NCI-H2196 treated with DMSO at 0.1 percent for 48 hours (cell line): Measurements from ENCODE around the gene SERINC3.

ENCODE experiments used
- DNase-seq: peaks from one replicate; lab custom pipeline; 2025; ENCODE audit not compliant: unreplicated experiment; lab: John Stamatoyannopoulos, UW

Gene SERINC3

DNA sequence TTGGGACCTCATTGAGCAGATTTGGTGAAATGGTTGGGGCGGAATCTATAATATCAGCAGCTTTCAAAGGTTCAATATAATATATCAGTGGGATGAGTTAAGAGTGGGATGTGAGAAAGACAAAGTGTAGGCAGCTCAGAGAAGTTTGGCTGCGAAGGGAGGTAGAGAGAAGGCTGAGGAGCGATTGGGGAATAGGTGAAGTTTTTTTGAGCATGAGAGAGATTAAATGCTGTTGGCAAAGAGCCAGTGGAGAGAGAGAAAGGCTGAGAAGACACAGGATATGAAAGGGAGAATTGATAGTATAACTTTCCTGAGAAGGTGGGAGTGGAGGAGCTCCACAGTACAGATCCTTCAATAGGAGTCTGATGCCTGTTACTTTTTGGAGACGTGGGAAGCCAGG is 12.1 kb upstream of the SERINC3 start:
- DNase-seq = no peak

DNA sequence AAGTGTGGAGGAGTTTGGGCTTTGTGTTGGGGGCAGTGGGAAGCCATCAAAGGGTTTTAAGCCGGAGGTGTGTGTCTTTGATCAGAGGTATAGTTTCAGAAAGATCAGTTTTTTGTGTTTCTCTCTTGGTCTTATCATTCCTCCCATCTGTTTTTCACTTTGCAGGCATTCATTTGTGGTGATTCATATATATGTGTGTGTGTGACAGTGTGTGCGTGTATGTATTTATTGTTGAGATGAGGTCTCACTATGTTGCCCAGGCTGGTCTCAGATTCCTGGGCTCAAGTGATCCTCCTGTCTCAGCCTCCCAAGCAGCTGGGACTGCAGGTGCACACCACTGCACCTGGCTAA is 11.1 kb upstream of the SERINC3 start:
- no peak for DNase-seq

DNA sequence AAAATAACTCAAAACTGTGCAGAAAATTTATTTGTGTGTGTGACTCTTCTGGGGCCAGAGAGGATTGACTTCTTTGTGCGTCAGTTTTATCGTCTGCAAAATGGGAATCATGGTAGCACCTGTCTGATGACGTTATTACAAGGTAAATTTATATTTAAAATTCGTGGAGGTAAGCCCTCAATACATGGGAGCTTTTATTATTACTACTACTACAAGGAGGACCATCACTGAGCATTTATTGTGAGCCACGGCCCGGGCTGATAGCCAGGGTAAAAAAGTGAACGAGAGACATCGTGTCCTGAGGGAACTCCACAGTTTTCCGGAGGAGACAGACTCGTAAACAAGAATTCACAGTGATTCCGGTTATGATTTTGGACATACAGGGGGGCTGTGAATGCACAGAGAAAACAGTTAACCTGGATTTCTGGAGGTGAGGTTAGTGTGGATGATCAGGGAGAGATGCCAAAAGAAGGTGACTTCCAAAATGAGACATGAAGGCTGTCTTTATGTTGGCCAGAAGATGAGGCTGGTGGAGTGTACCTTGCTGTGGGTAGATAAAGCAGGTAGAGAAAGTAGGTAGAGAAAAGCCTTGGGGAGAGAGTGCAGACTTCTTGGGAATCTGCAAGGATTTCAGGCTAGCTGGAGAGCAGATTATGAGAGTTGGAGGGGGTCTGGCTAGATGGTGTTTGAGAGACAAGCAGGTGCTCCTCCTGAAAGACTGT is 10.6 kb upstream of the SERINC3 start:
- DNase-seq = no peak

DNA sequence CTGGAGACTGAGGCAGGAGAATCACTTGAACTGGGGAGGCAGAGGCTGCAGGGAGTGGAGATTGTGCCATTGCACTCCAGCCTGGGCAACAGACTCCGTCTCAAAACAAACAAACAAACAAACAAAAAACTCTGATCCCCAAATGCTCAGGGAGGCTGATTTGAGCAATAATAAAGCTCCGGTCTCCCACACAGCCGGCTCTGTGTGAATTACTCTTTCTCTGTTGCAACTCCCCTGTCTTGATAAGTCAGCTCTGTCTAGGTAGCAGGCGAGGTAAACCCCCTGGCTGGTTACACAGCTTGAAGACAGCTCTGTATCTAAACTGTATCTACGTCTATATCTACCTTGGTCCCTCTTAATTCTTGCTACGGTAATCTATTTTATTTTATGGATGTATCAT is 6.4 kb upstream of the SERINC3 start:
- no peak for DNase-seq

DNA sequence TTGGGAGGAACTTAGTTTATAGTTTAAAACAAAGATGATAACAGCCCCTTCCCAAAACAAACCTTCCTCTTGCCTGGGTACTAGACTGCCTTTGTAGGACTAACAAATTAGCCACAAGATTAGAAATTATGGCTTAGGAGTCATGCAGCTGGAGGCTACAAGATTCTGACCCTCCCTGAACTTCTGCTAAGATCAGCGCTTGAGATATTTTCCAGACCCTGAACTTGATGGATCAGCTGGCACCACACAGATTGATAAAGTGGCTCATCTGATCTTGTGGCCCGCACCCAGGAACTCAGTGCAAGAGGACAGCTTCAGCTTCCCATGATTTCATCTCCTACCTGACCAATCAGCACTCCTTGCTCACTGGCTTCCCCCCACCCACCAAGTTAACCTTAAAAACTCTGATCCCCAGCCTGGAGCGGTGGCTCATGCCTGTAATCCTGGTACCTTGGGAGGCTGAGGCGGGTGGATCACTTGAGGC is 5.9 kb upstream of the SERINC3 start:
- DNase-seq = no peak

DNA sequence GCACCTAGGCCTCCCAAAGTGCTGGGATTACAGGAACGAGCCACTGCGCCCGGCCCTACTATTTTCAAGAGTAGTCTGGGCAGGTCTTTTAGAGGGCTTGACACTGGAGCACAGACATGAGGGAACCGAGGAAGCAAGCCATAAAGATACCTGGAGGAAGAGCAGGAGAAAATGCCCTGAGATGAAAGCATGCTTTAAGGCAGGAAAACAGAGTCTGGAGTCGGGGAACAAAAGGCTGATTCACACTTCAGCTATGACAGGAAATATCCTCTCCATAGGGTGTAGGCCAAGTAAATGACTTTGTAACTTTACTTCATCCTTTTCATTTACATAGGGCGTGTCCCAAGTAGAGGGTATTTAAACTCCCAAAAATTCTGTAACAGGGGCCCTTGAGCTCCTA is 4.3 kb upstream of the SERINC3 start:
- DNase-seq = no peak

DNA sequence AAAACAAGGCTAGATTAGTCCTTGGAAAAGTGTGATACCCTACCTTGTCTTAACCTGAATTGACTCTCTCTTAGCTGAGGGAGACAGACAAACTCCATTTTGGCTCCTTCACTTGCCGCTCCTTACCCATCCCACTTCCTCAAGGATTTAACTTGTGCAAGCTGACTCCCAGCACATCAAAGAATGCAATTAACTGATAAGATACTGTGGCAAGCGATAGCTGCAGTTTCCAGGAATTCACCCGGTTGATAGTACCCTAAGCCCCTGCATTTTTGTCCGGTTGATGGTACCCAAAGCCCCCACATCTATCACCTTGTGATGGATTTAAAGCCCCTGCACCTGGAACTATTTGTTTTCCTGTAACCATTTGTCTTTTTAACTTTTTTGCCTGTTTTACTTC is 1.9 kb upstream of the SERINC3 start:
- DNase-seq = no peak

DNA sequence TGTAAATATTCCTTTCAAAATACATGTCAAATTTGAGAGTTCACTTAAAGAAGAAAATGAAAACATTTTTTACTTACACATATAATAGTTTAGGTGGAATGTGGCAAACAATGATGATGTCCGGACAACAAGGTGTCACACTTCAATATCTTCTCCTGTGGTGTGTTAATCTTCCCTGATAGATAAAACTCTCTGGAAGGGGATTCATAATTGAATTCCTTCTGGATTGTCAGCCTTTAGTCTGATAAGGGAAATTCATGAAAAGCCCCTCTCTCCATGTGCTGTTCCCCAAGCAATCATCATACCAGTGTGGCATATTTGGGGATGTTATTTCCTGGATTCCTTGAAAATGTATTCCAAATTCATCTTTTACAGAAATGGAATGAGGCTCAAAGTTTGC is 971 bp upstream of the SERINC3 start:
- DNase-seq = no peak

DNA sequence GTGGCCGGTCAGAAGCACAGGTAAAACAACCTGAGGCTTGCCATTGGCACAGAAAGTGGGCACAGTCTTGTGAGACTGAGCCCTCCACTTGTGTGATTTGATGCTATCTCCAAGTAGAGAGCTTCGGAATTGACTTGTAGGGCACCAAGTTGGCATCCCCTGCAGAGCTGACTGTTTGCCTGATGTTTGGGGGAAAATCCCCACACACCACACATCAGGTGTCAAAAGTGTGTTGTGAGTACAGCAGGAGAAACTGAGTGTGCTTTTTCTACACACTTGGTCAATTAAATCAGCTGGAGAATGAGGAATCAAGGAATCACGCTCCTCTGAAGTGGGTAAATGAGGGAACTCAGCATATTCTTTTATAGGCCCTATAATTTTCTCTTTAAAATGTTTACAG is 989 bp downstream of the SERINC3 start:
- DNase-seq = no peak

DNA sequence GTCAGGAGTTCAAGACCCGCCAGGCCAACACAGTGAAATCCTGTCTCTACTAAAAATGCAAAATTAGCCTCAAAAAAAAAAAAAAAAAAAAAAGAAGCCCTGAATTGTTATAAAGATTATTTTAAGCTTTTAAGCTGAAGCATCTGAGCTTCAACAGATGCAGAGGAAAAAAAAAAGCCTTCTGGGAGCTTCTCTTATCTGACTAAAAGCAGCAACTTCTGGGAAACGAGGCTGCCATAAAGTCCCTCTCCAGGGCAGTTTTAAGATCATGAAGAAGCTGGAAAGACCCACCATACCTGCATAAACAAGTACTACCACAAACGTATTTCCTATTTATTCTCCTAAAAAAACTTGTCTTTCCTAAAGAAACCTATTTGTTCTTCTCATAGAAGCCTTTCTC is 3.6 kb downstream of the SERINC3 start:
- no peak for DNase-seq

DNA sequence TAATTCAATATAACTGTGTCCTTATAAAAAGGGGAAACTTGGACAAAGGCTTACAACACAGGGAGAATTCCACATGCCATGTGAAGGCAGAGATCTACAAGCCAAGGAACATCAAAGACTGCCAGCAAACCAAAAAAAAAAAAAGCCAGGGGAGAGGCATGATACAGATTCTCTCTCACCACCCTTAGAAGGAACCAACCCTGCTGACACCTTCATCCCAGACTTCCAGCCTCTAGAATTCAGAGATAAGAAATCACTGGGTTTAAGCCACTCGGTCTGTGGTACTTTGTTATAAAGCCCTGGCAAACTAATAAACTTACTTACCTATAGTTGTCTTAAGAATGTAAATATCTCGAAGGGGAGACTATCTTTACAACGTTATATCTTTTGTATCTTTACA is 4.4 kb downstream of the SERINC3 start:
- no peak for DNase-seq

DNA sequence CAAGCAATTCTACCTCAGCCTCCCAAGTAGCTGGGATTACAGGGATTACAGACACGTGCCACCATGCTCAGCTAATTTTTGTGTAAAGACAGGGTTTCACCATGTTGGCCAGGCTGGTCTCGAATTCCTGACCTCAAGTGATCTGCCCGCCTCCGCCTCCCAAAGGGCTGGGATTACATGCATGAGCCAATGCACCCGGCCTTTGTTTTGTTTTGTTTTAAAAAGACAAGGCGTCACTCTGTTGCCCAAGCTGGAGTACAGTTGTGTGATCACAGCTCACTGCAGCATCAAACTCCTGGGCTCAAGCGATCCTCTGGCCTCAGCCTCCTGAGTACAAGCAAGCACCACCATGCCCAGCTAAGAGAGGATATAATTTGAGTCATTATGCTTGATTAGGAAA is 5.4 kb downstream of the SERINC3 start:
- DNase-seq = no peak

DNA sequence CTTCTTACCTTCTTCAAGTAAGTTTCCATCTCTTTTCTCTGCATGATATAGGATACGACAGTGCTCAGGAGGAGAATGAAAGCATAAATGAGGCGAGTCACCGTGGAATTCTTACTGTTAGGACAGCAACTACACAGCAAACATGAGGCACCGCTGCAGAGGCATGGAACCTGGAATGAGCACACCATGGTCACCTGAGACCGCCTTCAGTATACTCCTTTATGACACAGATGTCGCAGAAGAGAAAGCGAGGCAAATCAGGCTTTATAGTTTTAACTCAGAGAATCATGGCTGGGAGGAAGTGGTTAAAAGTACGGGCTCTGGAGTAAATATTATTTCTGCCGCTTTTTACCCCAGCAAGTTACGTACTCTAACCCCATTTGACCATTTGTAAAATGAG is 8.0 kb downstream of the SERINC3 start:
- no peak for DNase-seq

DNA sequence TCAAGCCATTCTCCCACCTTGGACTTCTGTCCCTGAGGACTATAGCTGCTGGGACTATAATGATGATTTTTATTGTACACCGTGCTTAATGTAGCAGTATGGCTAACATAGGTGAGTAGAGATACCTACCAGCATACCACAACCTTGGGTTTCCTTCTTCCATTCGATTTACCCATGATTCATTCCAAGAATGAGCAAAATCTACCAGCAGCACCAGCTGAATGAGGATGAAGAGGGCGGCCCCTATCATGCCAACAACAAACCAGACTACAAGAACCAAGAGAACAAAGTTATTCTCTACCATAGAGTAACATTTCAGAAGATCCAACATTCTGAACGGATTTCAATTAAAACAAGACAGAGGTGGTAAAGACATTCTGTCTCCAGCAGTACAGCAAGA is 12.1 kb downstream of the SERINC3 start:
- DNase-seq = no peak

DNA sequence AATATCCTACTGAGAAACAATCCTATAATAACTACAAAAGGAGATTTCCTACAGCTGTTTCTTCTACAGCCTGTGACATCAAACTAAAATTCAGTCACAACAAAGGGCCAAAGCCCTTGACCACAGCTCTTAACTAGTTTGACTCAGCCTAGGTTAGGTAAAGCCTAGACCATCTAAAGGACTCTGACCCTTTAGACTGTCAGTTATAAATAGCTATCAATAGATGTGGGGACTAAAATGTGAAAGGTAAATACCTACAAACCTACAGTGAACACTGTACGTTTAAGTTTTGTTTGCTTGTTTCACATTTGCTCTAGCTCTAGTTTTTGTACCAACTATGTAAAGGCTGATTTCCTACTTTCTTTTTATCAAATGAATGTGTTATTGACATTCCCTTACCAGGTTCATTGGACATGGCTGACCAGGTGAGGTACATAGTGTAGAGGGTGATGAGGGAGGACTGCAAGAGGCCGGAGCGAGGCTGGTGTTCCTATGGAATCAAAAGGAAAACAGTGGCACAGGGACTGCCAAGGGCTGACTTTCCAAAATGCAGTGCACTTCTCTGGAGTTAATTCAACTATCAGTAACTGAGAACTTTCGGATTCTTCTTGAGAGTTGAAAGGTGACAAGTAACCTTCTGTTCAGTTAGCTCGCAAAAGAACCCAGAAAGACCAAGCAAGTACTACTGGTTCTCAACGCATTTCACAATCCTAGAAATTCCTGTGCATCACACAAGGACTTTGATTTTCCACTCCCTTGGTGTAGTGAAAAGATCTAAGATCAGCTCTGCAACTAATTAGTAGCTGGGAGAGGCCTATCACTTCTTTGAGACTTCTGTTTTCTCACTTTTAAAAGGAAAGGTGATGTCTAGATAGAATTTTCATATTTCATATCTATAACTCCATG is 17.2 kb downstream of the SERINC3 start:
- no peak for DNase-seq

DNA sequence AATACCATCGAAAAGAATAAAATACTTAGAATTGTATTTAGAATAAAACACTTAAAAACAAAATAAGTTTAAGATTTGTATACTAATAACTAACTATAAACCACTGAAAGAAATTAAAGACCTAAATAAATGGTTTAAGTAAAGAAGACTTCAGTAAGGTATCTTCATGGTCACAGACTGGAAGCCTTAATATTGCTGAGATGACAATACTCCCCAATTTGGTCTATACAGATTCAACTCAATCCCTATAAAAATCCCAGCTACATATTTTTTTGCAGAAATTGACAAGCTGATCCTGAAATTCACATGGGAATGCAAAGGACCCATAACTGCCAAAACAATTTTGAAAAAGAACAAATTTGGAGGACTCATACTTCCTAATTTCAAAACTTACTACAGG is 18.9 kb downstream of the SERINC3 start:
- DNase-seq = no peak

DNA sequence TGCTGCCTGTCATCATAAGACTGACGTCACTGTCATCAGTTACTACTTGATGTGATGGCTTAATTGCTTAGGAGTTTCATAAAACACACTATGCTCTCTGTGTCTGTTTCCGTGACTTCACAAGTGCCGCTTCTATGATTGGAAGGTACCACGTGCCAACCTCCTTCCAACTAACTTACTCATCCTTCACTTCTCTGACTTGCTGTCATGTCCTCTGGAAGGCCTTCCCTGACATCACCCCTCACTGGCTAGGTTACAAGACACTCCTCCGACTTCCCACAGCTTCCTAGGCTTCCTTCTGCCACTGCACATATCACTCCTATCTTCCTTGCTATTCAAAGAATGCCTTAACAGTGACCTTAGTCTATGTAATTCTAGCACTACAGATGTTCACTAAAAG is 20.4 kb downstream of the SERINC3 start:
- DNase-seq = no peak

DNA sequence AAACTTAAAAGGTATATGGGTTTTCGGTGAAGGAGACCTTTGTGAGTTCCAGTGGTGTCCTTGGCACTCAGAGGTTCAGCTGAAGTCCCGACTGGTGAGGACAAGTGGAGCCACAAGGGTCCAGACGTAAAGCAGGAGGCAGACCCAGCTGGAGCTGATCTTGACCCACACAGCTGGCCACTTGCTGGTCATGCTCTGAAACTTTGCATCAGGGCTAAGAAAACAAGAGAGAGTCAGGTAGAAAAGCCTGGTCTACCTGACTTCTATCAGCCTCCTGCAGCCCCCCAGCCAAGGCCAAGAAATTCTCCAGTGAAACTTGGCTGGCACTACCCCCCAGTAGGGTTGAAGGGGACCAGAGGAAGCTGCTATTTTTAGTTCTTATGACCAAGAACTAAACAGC is 21.6 kb downstream of the SERINC3 start:
- no peak for DNase-seq

DNA sequence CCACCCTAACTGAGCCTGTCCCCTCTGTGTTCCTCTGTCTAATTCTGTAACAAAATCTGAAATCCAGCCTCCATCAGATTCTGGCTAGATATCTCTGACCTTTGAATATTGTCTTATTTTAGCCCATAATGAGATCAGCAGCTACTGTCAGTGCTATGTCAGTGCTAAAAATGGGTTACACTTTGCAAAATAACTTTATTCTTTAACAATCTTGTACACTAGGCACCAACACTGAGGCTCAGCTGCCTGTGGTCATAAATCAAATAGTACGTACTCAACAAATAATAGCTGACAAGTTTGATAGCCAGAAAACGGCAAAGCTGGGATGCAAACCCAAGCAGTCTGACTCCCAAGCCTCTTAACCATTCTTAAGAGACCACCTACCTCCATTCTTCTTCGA is 24.1 kb downstream of the SERINC3 start:
- no peak for DNase-seq

DNA sequence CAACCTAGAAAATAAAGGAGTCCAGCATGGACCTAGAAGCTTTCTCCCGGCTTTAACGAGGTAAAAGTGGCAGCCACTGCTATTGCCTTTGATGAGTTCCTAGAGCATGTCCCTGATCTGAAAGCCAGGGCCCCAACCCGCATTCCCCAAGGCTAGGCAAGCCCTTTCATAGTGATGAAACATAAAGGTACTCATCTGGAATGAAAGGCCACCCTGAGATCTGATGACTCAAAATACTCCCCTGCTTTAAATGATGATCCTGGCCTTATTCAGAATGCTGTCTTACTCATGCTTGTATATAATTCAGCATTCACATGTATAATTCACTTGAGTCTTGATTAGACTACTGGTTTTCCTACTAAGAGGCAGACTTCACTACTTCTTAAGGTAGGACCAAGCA is 24.9 kb downstream of the SERINC3 start:
- no peak for DNase-seq

DNA sequence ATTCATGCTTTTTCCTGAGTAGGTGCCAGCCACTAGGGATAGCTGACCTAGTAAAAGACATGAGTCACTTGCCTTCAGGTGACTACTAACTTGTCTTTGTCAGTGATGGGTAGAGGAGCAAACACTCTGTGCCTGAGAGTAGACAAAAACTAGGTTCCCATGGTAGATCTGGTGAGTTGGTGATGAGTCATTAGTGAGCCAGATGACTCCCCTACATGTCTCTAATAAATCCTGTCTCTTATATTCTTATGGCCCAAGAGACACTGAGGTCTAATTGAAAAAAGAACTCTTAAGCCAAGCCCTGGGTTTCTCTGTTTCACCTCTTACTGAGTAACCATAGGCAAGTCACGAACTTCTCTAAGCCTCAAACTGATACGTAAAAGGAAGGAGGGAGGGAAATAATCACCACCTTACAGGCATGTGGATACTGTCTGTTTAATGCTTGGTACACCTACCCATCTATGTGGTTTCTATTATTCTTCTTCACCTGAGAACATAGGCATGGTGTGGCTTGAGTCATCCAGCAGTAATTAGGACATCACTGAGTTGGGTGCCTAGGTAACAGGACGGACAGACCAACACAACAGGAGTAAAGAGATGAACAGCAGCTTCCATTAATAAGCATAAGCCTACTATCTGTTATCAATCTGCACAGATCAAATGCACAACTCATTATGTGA is 25.9 kb downstream of the SERINC3 start:
- DNase-seq = no peak

DNA sequence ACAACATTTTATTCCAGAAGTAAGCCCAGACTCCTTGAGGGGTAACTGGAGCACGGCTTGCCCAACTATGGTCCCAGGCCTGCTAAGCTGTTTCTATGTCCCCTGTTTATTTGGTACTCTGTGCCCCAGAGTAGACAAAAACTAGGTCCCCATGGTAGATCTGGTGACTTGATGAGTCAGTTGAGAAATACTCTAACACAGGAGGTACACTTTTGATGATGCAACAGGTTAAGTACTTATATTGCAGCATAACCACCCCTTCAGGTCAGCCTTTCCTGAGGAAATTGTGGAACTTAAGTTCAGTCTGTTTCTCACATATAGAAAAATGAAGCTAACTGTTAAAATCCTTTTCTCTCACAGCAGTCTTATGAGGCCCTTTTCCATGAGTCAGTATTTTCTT is 26.6 kb downstream of the SERINC3 start:
- no peak for DNase-seq
